HTR-8/SVneo (cell line): ENCODE results near the gene C12orf60.
A peak's percentile ranks its signal among the peaks of the same experiment; 100 is the strongest.

Source experiments
- DNase-seq: peaks from one replicate; pipeline ENCODE4 v3.0.0; 2011; ENCODE audit warnings: low spot score, mixed read lengths; ENCODE audit not compliant: insufficient read length
- FAIRE-seq: peaks from 2 replicates; lab custom pipeline; 2011; peaks lifted over from hg19 to GRCh38; lab: Jason Lieb, UNC

C12orf60 gene

GRCh38 chr12:14833336-14833735, 29.9 kb downstream of the C12orf60 start:
- no peak for DNase-seq
- no peak for FAIRE-seq

GRCh38 chr12:14833952-14834351, 30.5 kb downstream of the C12orf60 start:
- DNase-seq = no peak

GRCh38 chr12:14834509-14834908, 31.0 kb downstream of the C12orf60 start:
- DNase-seq (no peak), FAIRE-seq (no peak)

More at GRCh38 chr12:14833952-14834351, 30.5 kb downstream of the C12orf60 start:
- FAIRE-seq = no peak

- no peak for FAIRE-seq
- DNase-seq = peak; percentile 21
Observed at GRCh38 chr12:14836336-14837210, 33.1 kb downstream of the C12orf60 start.

GRCh38 chr12:14839262-14839661, 35.8 kb downstream of the C12orf60 start:
- DNase-seq = no peak
- FAIRE-seq = no peak

- no peak for FAIRE-seq
- no peak for DNase-seq
Observed at GRCh38 chr12:14840616-14841015, 37.1 kb downstream of the C12orf60 start.

- FAIRE-seq = peak; percentile 54
- DNase-seq = peak; percentile 20
Observed at GRCh38 chr12:14841761-14842160, 38.3 kb downstream of the C12orf60 start.

- DNase-seq (no peak), FAIRE-seq (no peak)
Observed at GRCh38 chr12:14842315-14842714, 38.8 kb downstream of the C12orf60 start.

- FAIRE-seq = no peak
- no peak for DNase-seq
Observed at GRCh38 chr12:14843425-14843887, 40.0 kb downstream of the C12orf60 start, which contains the start of gene ART4. ART4 (minus strand) TSS chr12:14843526; CDS start chr12:14843113, 413 bp downstream.

- DNase-seq = no peak
- no peak for FAIRE-seq
Observed at GRCh38 chr12:14844401-14844800, 40.9 kb downstream of the C12orf60 start.

GRCh38 chr12:14845350-14845750, 41.9 kb downstream of the C12orf60 start:
- no peak for DNase-seq
- FAIRE-seq = no peak

GRCh38 chr12:14846042-14846587, 42.6 kb downstream of the C12orf60 start:
- DNase-seq (no peak), FAIRE-seq (no peak)

GRCh38 chr12:14846876-14847580, 43.6 kb downstream of the C12orf60 start:
- DNase-seq = no peak
- FAIRE-seq = no peak

GRCh38 chr12:14849661-14850060, 46.2 kb downstream of the C12orf60 start:
- FAIRE-seq (no peak), DNase-seq (no peak)

GRCh38 chr12:14850929-14851663, 47.6 kb downstream of the C12orf60 start:
- no peak for FAIRE-seq

GRCh38 chr12:14852880-14853279, 49.4 kb downstream of the C12orf60 start:
- FAIRE-seq (no peak), DNase-seq (no peak)

More at GRCh38 chr12:14850929-14851663, 47.6 kb downstream of the C12orf60 start:
- no peak for DNase-seq

- no peak for FAIRE-seq
- DNase-seq = no peak
Observed at GRCh38 chr12:14853961-14854360, 50.5 kb downstream of the C12orf60 start.

GRCh38 chr12:14854586-14855183, 51.2 kb downstream of the C12orf60 start:
- DNase-seq = no peak
- FAIRE-seq = no peak

GRCh38 chr12:14858513-14858912, 55.0 kb downstream of the C12orf60 start:
- DNase-seq (no peak), FAIRE-seq (no peak)

GRCh38 chr12:14860490-14860889, 57.0 kb downstream of the C12orf60 start:
- FAIRE-seq = no peak
- DNase-seq = no peak
